Measurements from ENCODE around the gene PRSS1. TPM values are rescaled to one million over a fixed set of nuclear protein-coding genes. Genes with fewer than 3 reads are reported as not detected.

Gene PRSS1
- total RNA-seq, 1 donor from 2014 or later: not detected

DNA sequence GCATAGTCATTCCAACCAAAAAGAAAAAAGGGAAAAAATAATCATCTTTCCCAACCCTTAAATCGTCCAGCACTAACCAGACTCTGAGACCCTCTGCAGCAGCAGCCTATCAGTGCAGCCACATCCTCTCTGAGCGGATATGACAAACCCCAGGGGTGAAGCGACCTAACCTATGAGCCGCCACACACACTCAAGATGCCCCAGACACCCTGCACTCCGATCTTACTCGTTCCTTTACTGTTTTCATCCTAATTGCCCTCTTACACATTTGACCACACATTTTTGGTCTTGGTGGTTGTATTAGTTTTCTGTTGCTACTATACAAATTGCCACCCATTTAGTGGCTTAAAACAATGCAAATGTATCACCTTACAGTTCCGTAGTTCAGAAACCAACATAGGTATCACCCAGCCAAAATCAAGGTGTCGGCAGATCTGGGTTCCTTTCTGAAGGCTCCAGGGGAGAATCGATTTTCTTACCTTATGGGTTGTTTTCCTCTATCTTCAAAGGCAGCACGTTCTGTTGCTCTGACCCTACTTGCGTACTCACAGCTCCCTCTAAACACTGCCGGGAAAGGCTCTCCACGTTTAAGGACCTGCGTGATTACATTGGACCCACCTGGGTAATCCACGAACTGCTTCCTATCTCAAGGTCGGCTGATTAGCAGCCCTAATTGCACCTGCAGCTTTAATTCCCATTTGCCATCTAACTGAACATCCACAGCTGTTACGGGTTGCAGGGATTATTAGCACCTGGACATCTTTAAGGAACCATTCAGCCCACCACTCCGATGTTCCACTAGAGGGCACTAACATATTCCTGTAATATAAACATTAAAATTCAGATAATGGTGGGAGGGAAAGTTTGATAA, 37.3 kb upstream of the PRSS1 start:
- DNase-seq (no peak), ATAC-seq (peak; percentile 42)
- intact Hi-C loops (cut with DNase I): no loop called here
- Histone ChIP-seq H3K36me3 (no peaks in the 10 kb centered on the region), H3K4me1 (no peaks in the 10 kb centered on the region), H3K27me3 (no peaks in the 10 kb centered on the region), H3K9me3 (no peaks in the 10 kb centered on the region), H3K27ac (no peak overlapping the region), H3K4me3 (no peak overlapping the region)
- TF ChIP-seq, protein P1, sequence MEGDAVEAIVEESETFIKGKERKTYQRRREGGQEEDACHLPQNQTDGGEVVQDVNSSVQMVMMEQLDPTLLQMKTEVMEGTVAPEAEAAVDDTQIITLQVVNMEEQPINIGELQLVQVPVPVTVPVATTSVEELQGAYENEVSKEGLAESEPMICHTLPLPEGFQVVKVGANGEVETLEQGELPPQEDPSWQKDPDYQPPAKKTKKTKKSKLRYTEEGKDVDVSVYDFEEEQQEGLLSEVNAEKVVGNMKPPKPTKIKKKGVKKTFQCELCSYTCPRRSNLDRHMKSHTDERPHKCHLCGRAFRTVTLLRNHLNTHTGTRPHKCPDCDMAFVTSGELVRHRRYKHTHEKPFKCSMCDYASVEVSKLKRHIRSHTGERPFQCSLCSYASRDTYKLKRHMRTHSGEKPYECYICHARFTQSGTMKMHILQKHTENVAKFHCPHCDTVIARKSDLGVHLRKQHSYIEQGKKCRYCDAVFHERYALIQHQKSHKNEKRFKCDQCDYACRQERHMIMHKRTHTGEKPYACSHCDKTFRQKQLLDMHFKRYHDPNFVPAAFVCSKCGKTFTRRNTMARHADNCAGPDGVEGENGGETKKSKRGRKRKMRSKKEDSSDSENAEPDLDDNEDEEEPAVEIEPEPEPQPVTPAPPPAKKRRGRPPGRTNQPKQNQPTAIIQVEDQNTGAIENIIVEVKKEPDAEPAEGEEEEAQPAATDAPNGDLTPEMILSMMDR (IDR thresholded peaks at IDR 0.05): peak; percentile 51

DNA sequence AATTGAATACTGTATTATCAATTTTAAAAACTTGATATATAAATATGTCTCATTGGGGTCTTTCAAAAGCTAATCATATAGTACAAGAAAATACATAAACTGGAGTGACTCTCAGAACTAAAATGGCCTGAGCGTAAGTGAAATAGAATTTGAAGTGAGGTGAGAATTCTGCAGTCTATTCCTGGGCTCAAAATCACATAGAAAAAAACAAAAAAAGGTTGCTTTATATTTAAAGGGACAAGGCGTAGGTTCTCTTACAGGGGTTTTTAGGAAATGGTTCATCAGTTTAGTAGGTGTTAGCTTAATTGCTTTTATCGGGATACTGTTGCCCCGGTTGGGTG, 36.7 kb upstream of the PRSS1 start:
- no peaks in the 10 kb centered on the region for H3K9me3 ChIP-seq
- no peak for ATAC-seq
- no peak for DNase-seq
- H3K4me1 ChIP-seq: no peaks in the 10 kb centered on the region
- no peaks in the 10 kb centered on the region for H3K36me3 ChIP-seq
- intact Hi-C loops (cut with DNase I): no loop called here
- no peak overlapping the region for H3K27ac ChIP-seq
- TF ChIP-seq, protein P1 (IDR thresholded peaks at IDR 0.05): no peak
- no peaks in the 10 kb centered on the region for H3K27me3 ChIP-seq
- H3K4me3 ChIP-seq: no peak overlapping the region

DNA sequence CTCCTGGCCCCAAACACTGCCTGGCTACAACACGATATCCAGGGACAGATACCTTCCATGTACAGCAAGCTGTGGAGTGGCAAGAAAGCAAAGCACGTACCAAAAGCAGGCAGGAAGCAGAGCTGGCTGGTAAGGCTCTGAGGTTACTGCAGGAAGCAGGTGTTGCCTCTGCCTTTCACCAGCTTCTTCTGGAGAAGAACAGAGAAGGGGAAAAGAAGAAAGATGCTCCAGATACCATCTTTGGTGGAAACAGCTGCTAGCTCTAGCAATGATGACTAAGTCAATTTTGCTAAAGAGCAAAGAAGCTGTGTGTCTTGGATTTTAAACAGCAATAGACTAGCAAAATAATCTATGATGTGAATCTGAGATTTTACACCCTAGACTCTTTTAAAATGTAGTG, 34.9 kb upstream of the PRSS1 start:
- ATAC-seq: no peak
- intact Hi-C loops (cut with DNase I): no loop called here
- H3K27me3 ChIP-seq: no peaks in the 10 kb centered on the region

DNA sequence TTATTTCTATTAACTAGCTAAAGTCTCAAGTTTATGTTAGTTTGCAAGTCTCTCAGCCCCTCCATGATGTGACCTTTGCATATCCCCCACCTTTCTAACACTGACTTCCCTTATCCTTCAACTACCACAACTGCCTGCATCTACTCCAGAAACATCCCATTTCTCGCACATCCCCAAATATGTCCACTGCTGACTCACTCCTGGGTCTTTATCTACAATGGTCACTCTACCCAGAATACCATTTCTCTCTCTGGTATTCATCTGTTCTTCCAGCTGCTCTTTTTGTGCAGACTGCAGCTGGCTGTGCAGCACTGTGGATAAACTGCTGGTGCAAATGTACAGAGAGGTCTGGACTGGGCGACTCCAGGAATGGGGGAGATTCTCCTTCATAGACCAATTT, 32.7 kb upstream of the PRSS1 start:
- DNase-seq: no peak
- TF ChIP-seq, protein P1 (IDR thresholded peaks at IDR 0.05): no peak
- no peaks in the 10 kb centered on the region for H3K4me1 ChIP-seq
- no peak overlapping the region for H3K27ac ChIP-seq
- no peaks in the 10 kb centered on the region for H3K9me3 ChIP-seq
- no peaks in the 10 kb centered on the region for H3K36me3 ChIP-seq
- intact Hi-C loops (cut with DNase I): no loop called here
- no peak for ATAC-seq
- peaks cover 4% of the 10 kb centered on the region for H3K27me3 ChIP-seq
- no peak overlapping the region for H3K4me3 ChIP-seq

More for the DNA sequence above, 34.9 kb upstream of the PRSS1 start:
- no peaks in the 10 kb centered on the region for H3K4me1 ChIP-seq
- H3K9me3 ChIP-seq: no peaks in the 10 kb centered on the region
- H3K27ac ChIP-seq: no peak overlapping the region
- no peaks in the 10 kb centered on the region for H3K36me3 ChIP-seq
- no peak for DNase-seq
- H3K4me3 ChIP-seq: no peak overlapping the region
- TF ChIP-seq, protein P1 (IDR thresholded peaks at IDR 0.05): no peak

DNA sequence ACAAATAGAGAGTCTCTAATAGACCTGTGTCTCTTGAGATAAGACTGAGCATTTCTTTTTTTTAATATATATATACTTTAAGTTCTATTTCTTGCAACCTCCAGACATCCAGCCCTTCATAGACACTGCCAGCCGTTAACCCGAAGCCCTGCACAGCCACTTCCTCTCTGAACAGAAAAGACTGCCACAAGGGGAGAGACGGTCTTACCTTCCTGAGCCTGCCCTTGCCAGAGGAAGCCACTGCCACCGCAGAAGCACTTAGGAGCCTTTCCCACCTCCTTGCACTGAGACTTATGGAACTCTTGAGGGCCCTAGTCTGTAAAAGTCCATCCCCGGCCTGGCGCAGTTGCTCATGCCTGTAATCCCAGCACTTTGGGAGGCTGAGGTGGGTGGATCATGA, 31.8 kb upstream of the PRSS1 start:
- Histone ChIP-seq H3K27ac (no peak overlapping the region), H3K9me3 (no peaks in the 10 kb centered on the region), H3K4me1 (no peaks in the 10 kb centered on the region), H3K27me3 (peaks cover 6% of the 10 kb centered on the region), H3K36me3 (no peaks in the 10 kb centered on the region), H3K4me3 (no peak overlapping the region)
- TF ChIP-seq, protein P1 (IDR thresholded peaks at IDR 0.05): no peak
- intact Hi-C loops (cut with DNase I): no loop called here
- DNase-seq: no peak
- peak; percentile 28 for ATAC-seq
